Measurements from ENCODE around the gene NOP16. TPM values are rescaled to one million over a fixed set of nuclear protein-coding genes. Genes with fewer than 3 reads are reported as not detected.

Gene NOP16
- total RNA-seq, 4 donors from 2014 or later: 7.5 to 23.4 (median 10.8) TPM

DNA sequence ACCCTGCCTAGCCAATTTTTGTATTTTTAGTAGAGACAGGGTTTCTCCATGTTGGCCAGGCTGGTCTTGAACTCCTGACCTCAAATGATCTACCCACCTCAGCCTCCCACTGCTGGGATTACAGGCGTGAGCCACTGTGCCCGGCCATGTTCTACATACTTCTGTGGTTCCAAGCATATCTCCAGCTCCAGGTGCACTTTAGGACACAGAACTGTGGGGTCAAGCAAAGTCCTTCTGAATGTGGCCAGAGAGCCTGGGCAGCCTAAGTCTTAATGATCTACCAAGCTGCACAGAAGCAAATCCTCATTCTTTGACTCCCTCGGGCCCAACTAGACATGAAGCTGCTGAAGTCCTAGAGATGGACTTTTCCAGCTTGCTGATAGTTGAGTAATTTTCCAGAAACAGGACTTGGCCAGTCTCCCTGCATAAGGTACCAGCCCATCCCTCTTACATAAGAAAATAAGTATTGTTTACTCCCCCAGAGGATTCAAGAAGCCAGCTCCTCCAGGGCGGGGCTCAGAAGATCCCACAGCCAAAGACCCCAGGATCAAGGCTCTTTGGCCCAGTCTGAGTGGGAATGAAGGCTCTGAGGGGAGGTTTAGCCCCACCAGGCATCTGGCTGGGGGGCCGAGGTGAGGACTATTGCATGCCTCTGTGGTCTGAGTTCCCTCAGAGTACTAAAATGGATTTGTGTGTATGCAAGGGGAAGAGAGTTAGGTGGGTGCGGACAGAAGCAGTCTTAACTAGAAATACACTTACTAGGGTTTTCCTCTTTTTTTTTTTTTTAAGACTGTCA lies 19.3 kb upstream of the NOP16 start:
- peaks cover 30 to 75% (median 63%) of the 10 kb centered on the region in 4 donors for H3K36me3 ChIP-seq
- TF ChIP-seq, protein P1, sequence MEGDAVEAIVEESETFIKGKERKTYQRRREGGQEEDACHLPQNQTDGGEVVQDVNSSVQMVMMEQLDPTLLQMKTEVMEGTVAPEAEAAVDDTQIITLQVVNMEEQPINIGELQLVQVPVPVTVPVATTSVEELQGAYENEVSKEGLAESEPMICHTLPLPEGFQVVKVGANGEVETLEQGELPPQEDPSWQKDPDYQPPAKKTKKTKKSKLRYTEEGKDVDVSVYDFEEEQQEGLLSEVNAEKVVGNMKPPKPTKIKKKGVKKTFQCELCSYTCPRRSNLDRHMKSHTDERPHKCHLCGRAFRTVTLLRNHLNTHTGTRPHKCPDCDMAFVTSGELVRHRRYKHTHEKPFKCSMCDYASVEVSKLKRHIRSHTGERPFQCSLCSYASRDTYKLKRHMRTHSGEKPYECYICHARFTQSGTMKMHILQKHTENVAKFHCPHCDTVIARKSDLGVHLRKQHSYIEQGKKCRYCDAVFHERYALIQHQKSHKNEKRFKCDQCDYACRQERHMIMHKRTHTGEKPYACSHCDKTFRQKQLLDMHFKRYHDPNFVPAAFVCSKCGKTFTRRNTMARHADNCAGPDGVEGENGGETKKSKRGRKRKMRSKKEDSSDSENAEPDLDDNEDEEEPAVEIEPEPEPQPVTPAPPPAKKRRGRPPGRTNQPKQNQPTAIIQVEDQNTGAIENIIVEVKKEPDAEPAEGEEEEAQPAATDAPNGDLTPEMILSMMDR (IDR thresholded peaks at IDR 0.05): no peak
- no peak for TF ChIP-seq POLR2AphosphoS5 (IDR thresholded peaks at IDR 0.05)
- no peak for TF ChIP-seq POLR2A (IDR thresholded peaks at IDR 0.05; ENCODE audit: low read depth)
- TF ChIP-seq EP300 (IDR thresholded peaks at IDR 0.05): no peak
- no peak overlapping the region for H3K4me3 ChIP-seq
- H3K27me3 ChIP-seq: no peaks in the 10 kb centered on the region
- peaks cover 26 to 37% (median 31%) of the 10 kb centered on the region in 4 donors for H3K4me1 ChIP-seq
- DNase-seq (ENCODE audit: extremely low spot score): no peak
- WGBS: 78% methylated on average over 5 of the region's 6 CpGs
- no peaks in the 10 kb centered on the region for H3K9me3 ChIP-seq
- intact Hi-C loops (cut with DNase I): no loop called here
- H3K27ac ChIP-seq (replicated peaks in 1 of 4): peak overlapping the region; percentile 47 to 64 (median 50)

DNA sequence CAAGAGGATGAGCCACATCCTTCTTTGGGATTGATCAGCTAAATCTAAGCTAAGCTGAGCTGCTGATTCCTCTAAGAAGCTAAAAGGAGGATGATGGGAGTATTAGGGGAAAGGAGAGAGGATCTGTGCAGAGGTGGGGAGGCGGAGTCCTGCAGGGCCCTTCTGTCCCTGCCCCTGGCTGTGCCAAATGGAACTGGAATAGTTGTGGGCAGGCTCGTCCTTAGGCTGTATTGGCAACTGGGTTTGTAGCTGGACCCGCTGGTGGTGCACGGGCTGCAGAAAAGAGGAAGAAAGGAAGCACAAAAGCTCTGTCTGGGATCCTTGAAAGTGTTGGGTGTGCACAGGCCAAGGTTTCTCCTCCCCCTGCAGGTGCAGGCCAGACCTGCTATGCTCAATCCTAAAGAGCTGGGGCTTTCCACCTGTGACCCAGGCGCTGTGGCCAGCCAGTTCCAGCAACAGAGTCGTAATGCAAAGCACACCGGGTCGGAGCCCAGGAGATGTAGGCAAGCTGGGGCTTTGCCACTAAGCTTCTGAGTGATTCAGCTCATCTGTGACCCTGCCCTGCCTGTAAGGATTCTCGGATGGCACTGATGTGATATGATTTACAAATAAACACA lies 18.1 kb upstream of the NOP16 start:
- Histone ChIP-seq H3K27ac (replicated peaks in 1 of 4) (no peak overlapping the region), H3K36me3 (peaks cover 30 to 69% (median 64%) of the 10 kb centered on the region in 4 donors), H3K4me1 (peaks cover 24 to 31% (median 27%) of the 10 kb centered on the region in 4 donors), H3K4me3 (no peak overlapping the region), H3K27me3 (no peaks in the 10 kb centered on the region), H3K9me3 (no peaks in the 10 kb centered on the region)
- no peak for TF ChIP-seq EP300 (IDR thresholded peaks at IDR 0.05)
- DNase-seq (ENCODE audit: extremely low spot score): no peak
- intact Hi-C loops (cut with DNase I): no loop called here
- WGBS: 85% methylated on average over 9 of the region's 9 CpGs

DNA sequence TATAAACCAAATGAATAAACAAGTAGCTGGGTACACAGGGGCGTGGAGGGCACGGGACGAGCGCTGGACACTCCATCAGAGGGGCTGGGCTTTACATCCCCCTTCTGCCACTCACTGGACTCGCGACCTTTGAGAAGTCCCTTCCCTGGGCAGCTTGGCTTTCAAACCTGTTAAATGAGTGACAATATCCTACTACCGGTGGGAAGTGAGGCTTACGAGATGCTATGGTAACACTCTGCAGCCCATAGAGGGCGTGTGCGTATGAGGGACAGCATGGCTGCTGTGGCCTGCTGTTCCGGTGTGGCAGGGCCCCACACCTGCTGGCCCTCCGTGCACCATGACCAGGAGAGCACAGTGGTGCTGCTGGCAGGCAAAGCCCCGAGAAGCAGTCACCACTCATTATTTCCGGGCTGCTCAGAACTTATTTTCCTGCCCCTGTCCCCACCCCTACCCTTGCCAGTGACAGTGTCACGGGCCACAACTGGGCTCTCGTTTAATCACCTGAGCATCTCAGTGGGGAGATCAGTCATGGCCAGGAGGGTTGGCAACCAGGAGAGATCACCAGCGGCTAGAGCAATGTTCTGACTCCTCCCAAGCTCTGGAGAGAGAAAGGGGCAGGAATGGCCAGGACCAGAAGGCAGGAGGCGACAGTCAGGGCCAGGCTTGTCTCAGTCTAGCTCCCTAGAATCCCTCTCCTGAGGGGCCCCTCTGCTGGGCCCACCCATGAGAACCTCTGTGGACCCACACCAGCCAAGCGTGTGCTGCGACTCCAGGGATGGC lies 17.4 kb upstream of the NOP16 start:
- intact Hi-C loops (cut with DNase I): no loop called here
- TF ChIP-seq, protein P1 (IDR thresholded peaks at IDR 0.05): no peak
- TF ChIP-seq POLR2A (IDR thresholded peaks at IDR 0.05; ENCODE audit: low read depth): no peak
- no peak for TF ChIP-seq EP300 (IDR thresholded peaks at IDR 0.05)
- no peak for TF ChIP-seq POLR2AphosphoS5 (IDR thresholded peaks at IDR 0.05)
- no peaks in the 10 kb centered on the region for H3K9me3 ChIP-seq
- 86% methylated on average over 14 of the region's 20 CpGs for WGBS
- no peak for DNase-seq (ENCODE audit: extremely low spot score)
- no peak overlapping the region for H3K4me3 ChIP-seq
- H3K4me1 ChIP-seq: peaks cover 21 to 30% (median 26%) of the 10 kb centered on the region in 4 donors
- H3K36me3 ChIP-seq: peaks cover 30 to 75% (median 67%) of the 10 kb centered on the region in 4 donors
- H3K27me3 ChIP-seq: no peaks in the 10 kb centered on the region
- no peak overlapping the region for H3K27ac ChIP-seq (replicated peaks in 1 of 4)

DNA sequence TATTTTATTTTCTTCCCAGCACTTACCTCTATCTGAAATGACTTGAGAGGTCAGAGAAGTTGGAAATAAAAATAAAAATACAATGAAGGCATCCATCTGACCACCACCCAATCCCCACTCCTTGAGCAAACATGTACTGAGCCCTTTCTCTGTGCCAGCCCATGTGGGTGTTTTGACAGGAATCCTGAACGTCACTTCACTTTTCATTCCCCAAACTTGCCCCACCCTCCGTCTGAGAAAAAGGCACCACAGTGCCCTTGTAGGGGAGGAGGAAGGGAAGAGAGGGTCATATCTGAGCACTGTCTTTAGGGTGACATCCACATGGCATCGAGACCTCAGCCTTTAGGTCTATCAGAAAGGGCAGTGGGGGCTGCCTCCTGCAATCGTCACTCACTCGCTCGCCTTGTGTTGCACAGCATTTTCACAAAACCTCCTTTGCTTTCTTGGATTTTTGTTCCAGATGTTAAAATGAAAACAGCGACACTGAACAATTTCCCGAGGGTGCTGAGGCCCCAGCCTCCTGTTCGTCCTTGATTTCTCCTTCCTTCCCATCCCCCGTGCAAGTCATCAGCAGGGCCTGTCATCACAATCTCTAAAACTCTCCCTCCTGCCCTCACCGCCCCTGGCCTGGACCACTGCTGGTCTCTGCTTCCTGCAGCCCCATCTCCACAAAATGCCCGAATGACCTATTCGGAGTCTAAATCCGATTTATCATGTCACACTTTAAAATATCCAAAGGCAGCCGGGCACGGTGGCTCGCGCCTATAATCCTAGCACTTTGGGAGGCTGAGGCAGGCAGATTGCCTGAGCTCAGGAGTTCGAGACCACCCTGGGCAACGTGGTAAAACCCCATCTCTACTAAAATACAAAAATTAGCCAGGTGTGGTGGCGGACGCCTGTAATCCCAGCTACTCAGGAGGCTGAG lies 13.1 kb upstream of the NOP16 start:
- no peak overlapping the region for H3K4me3 ChIP-seq
- WGBS: 87% methylated on average over 22 of the region's 22 CpGs
- peaks cover 13 to 69% (median 61%) of the 10 kb centered on the region in 4 donors for H3K36me3 ChIP-seq
- H3K27me3 ChIP-seq: no peaks in the 10 kb centered on the region
- no peak overlapping the region for H3K27ac ChIP-seq (replicated peaks in 1 of 4)
- TF ChIP-seq EP300 (IDR thresholded peaks at IDR 0.05): no peak
- TF ChIP-seq, protein P1 (IDR thresholded peaks at IDR 0.05): no peak
- DNase-seq (ENCODE audit: extremely low spot score): no peak
- no peaks in the 10 kb centered on the region for H3K9me3 ChIP-seq
- H3K4me1 ChIP-seq: peaks cover 5 to 20% (median 18%) of the 10 kb centered on the region in 4 donors
- intact Hi-C loops (cut with DNase I): no loop called here
